H9 (cell line): Measurements from ENCODE around the gene GUK1. TPM values are rescaled to one million over a fixed set of nuclear protein-coding genes. Genes with fewer than 3 reads are reported as not detected.
A peak's percentile ranks its signal among the peaks of the same experiment; 100 is the strongest.

Experiments used
- DNase-seq: peaks from one replicate; pipeline ENCODE4 v3.0.0-alpha.2; 2017
- H2AFZ ChIP-seq: one replicate; pipeline ENCODE4 v1.6.1; 2013; ENCODE audit warnings: mild to moderate bottlenecking, low read length, control low read depth, moderate library complexity
- H2AK5ac ChIP-seq: 2 replicates; pipeline ENCODE4 v1.6.1; 2013; ENCODE audit warnings: low read length, control low read depth, mixed read lengths; ENCODE audit not compliant: insufficient read length
- H2BK120ac ChIP-seq: one replicate; pipeline ENCODE4 v1.6.1; 2013; ENCODE audit warnings: low read depth, mild to moderate bottlenecking, low read length, control low read depth, inconsistent platforms; ENCODE audit not compliant: poor library complexity, severe bottlenecking
- H2BK12ac ChIP-seq: 2 replicates; pipeline ENCODE4 v1.6.1; 2013; ENCODE audit warnings: low read length, control low read depth, mixed read lengths, low read depth; ENCODE audit not compliant: insufficient read length
- H2BK15ac ChIP-seq: 2 replicates; pipeline ENCODE4 v1.6.1; 2013; ENCODE audit warnings: low read depth, low read length, control low read depth
- H2BK20ac ChIP-seq: one replicate; pipeline ENCODE4 v1.6.1; 2013; ENCODE audit warnings: low read depth, mild to moderate bottlenecking, low read length, control low read depth, inconsistent platforms; ENCODE audit not compliant: poor library complexity, severe bottlenecking
- H2BK5ac ChIP-seq: 2 replicates; pipeline ENCODE4 v1.6.1; 2013; ENCODE audit warnings: low read length, control low read depth, mixed read lengths; ENCODE audit not compliant: insufficient read length
- H3K14ac ChIP-seq: 2 replicates; pipeline ENCODE4 v1.6.1; 2013; ENCODE audit warnings: low read length, control low read depth; ENCODE audit not compliant: insufficient read depth
- H3K18ac ChIP-seq: 2 replicates; pipeline ENCODE4 v1.6.1; 2013; ENCODE audit warnings: low read depth, mild to moderate bottlenecking, mixed read lengths, low read length, control low read depth; ENCODE audit not compliant: insufficient read length
- H3K23ac ChIP-seq: 2 replicates; pipeline ENCODE4 v1.6.1; 2013; ENCODE audit warnings: low read length, control low read depth, mixed read lengths, low read depth; ENCODE audit not compliant: insufficient read length
- H3K23me2 ChIP-seq: 2 replicates; pipeline ENCODE4 v1.6.1; 2013; ENCODE audit warnings: low read depth, mild to moderate bottlenecking, mixed read lengths, low read length, control low read depth; ENCODE audit not compliant: insufficient read length, poor library complexity, severe bottlenecking
- H3K27ac ChIP-seq: 2 replicates; pipeline ENCODE4 v1.5.1; 2013; ENCODE audit warnings: low read length, control low read depth, mixed read lengths, low read depth; ENCODE audit not compliant: insufficient read length
- H3K27me3 ChIP-seq: 2 replicates; pipeline ENCODE4 v1.6.1; 2013; ENCODE audit warnings: low read length, control low read depth, inconsistent platforms; ENCODE audit not compliant: insufficient read depth
- H3K4ac ChIP-seq: 2 replicates; pipeline ENCODE4 v1.6.1; 2013; ENCODE audit warnings: low read depth, mild to moderate bottlenecking, control low read depth, inconsistent platforms, low read length, moderate library complexity
- H3K4me1 ChIP-seq: 2 replicates; pipeline ENCODE4 v1.6.1; 2013; ENCODE audit warnings: low read length, control low read depth, inconsistent platforms; ENCODE audit not compliant: insufficient read depth
- H3K4me2 ChIP-seq: 2 replicates; pipeline ENCODE4 v1.6.1; 2013; ENCODE audit warnings: low read length, control low read depth, mixed read lengths; ENCODE audit not compliant: insufficient read length, insufficient read depth
- H3K56ac ChIP-seq: 2 replicates; pipeline ENCODE4 v1.6.1; 2013; ENCODE audit warnings: low read depth, mild to moderate bottlenecking, mixed read lengths, low read length, control low read depth; ENCODE audit not compliant: insufficient read length
- H3K79me1 ChIP-seq: 2 replicates; pipeline ENCODE4 v1.6.1; 2013; ENCODE audit warnings: low read depth, mild to moderate bottlenecking, moderate library complexity, low read length, control low read depth, inconsistent platforms; ENCODE audit not compliant: insufficient read depth, poor library complexity, severe bottlenecking
- H3K79me2 ChIP-seq: 2 replicates; pipeline ENCODE4 v1.6.1; 2013; ENCODE audit warnings: low read length, control low read depth, inconsistent platforms; ENCODE audit not compliant: insufficient read depth
- H3K9ac ChIP-seq: 2 replicates; pipeline ENCODE4 v1.6.1; 2013; ENCODE audit warnings: low read length, control low read depth, mixed read lengths; ENCODE audit not compliant: insufficient read length; ENCODE audit errors: extremely low read depth
- H3K9me3 ChIP-seq: one replicate; pipeline ENCODE4 v1.6.1; 2013; ENCODE audit warnings: low read depth, low read length, inconsistent platforms; ENCODE audit not compliant: control insufficient read depth
- H3T11ph ChIP-seq: one replicate; pipeline ENCODE4 v1.6.1; 2013; ENCODE audit warnings: mild to moderate bottlenecking, low read length, control low read depth, inconsistent platforms
- H4K20me1 ChIP-seq: one replicate; pipeline ENCODE4 v1.6.1; 2013; ENCODE audit not compliant: control insufficient read depth, insufficient read length, insufficient read depth
- H4K5ac ChIP-seq: 2 replicates; pipeline ENCODE4 v1.6.1; 2013; ENCODE audit warnings: low read depth, mild to moderate bottlenecking, mixed read lengths, low read length, control low read depth; ENCODE audit not compliant: insufficient read length
- H4K8ac ChIP-seq: replicated peaks from 2 replicates; pipeline ENCODE4 v1.6.1; 2013; ENCODE audit warnings: low read length, control low read depth, mixed read lengths, low read depth; ENCODE audit not compliant: insufficient read length
- H4K91ac ChIP-seq: 2 replicates; pipeline ENCODE4 v1.6.1; 2013; ENCODE audit warnings: low read depth, mild to moderate bottlenecking, moderate library complexity, mixed read lengths, low read length, control low read depth; ENCODE audit not compliant: insufficient read length
- H3K27ac Mint-ChIP-seq, 3 experiments: 2 replicates in 2 of 3; 3 replicates in 1 of 3; pipeline ENCODE4 v1.8.0; 2020 to 2021; ENCODE audit warnings: mixed read lengths in 3 of 3, mild to moderate bottlenecking in 1 of 3, moderate library complexity in 1 of 3
- H3K27me3 Mint-ChIP-seq: 2 replicates; pipeline ENCODE4 v1.8.0; 2021; ENCODE audit warnings: low read depth, mild to moderate bottlenecking, moderate library complexity, mixed read lengths
- H3K36me3 Mint-ChIP-seq, 3 experiments: 2 replicates in 2 of 3; 3 replicates in 1 of 3; pipeline ENCODE4 v1.8.0; 2020 to 2021; ENCODE audit warnings: low read depth in 3 of 3, mixed read lengths in 3 of 3; ENCODE audit not compliant: insufficient read depth in 1 of 3
- H3K4me1 Mint-ChIP-seq, 2 experiments: 2 replicates each; pipeline ENCODE4 v1.8.0; 2020; ENCODE audit warnings: mixed read lengths in 2 of 2
- H3K4me3 Mint-ChIP-seq, 2 experiments: 2 replicates in 1 of 2; 3 replicates in 1 of 2; pipeline ENCODE4 v1.8.0; 2020 to 2021; ENCODE audit warnings: mild to moderate bottlenecking in 2 of 2, mixed read lengths in 2 of 2, moderate library complexity in 1 of 2
- H3K9me3 Mint-ChIP-seq, 2 experiments: 2 replicates in 1 of 2; 3 replicates in 1 of 2; pipeline ENCODE4 v1.8.0; 2020; ENCODE audit warnings: mild to moderate bottlenecking in 2 of 2, mixed read lengths in 2 of 2, moderate library complexity in 1 of 2
- WGBS: extraction: QIAGEN DNeasy Blood & Tissue Kit; methylation state at CpG from one replicate; pipeline ENCODE4 v1.1.7; 2013; ENCODE audit warnings: missing lambda C conversion rate, low lambda C conversion rate, mixed read lengths; ENCODE audit not compliant: insufficient read length; ENCODE audit errors: extremely low coverage; 5-methylcytosine and 5-hydroxymethylcytosine counted together
- total RNA-seq: library from RNA; stranded (reverse); gene quantifications from 2 replicates; pipeline ENCODE4 v1.2.1, GENCODE V29; 2021
- TF ChIP-seq, protein P1 (sequence below): fragments of 200-600 bp; sonication (generic); conservative IDR thresholded peaks from 3 replicates; pipeline ENCODE4 v1.8.0; 2021; ENCODE audit warnings: antibody characterized with exemption, mild to moderate bottlenecking

The GUK1 gene
- total RNA-seq, 1 experiment from 2014 or later, result 88.2 TPM

DNA sequence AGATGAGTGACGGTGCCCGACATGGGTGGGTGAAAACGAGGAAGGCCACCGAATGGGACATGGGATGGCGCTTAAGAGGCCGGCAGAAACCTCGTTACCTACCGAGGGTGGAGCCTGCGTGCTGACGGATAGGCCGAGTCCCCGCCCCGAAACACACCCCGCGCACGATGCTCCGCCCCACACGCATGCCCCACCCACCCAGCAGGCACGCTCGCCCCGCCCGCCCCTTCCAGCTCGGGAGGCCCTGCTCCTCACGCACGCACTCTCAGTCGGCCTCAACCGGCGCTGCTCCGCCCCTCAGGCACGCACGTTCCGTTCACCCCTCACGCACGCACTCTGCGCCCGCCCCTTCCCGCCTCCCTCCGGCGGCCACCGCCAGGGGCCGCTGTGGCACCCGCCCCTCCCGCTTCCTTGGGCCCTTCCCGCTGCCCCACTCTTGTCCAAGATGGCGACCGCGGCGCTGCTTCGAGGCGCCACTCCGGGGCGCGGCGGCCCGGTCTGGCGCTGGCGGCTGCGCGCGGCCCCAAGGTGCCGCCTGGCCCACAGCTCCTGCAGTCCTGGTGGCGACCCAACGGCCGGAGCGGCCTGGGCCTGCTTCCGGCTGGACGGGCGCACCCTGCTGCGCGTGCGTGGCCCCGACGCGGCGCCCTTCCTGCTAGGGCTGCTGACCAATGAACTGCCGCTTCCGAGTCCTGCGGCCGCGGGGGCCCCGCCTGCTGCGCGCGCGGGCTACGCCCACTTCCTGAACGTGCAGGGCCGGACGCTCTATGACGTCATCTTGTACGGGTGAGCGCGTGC is 25.5 kb downstream of the GUK1 start, which contains the start of gene IBA57:
Gene IBA57, plus strand, starts transcription at position 433 of the 798 bp plus-strand sequence. Its CDS starts 13 bp downstream, at position 446.
- peak; percentile 99 for DNase-seq
- H3K23ac ChIP-seq, result no peak within 1 kb of the TSS
- TF ChIP-seq, protein P1, sequence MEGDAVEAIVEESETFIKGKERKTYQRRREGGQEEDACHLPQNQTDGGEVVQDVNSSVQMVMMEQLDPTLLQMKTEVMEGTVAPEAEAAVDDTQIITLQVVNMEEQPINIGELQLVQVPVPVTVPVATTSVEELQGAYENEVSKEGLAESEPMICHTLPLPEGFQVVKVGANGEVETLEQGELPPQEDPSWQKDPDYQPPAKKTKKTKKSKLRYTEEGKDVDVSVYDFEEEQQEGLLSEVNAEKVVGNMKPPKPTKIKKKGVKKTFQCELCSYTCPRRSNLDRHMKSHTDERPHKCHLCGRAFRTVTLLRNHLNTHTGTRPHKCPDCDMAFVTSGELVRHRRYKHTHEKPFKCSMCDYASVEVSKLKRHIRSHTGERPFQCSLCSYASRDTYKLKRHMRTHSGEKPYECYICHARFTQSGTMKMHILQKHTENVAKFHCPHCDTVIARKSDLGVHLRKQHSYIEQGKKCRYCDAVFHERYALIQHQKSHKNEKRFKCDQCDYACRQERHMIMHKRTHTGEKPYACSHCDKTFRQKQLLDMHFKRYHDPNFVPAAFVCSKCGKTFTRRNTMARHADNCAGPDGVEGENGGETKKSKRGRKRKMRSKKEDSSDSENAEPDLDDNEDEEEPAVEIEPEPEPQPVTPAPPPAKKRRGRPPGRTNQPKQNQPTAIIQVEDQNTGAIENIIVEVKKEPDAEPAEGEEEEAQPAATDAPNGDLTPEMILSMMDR, result peak; percentile 94
- no peaks in the 10 kb centered on the region; the same call in 1 of the 2 replicates for H3K4me1 ChIP-seq
- Mint-ChIP-seq H3K4me1 (peaks cover 15 to 30% of the 10 kb centered on the region in 2 experiments), H3K9me3 (peaks cover 0 to 2% of the 10 kb centered on the region in 2 experiments; a peak in 1 of 5 replicates), H3K27me3 (peaks cover 10% of the 10 kb centered on the region), H3K36me3 (peaks cover 0 to 3% (median 2%) of the 10 kb centered on the region in 3 experiments; a peak in 2 of 7 replicates), H3K4me3 (peak within 1 kb of the TSS; percentile 86 to 88), H3K27ac (peak within 1 kb of the TSS; percentile 90 to 99 (median 99))
- no peak within 1 kb of the TSS for H3K4ac ChIP-seq
- H2BK5ac ChIP-seq, result no peak within 1 kb of the TSS
- peak within 1 kb of the TSS; percentile 45 for H3K4me2 ChIP-seq
- peak within 1 kb of the TSS; percentile 23 for H3K9ac ChIP-seq
- no peak within 1 kb of the TSS for H2BK120ac ChIP-seq
- H2BK15ac ChIP-seq, result no peak within 1 kb of the TSS
- no peaks in the 10 kb centered on the region for H3K27me3 ChIP-seq
- H3K23me2 ChIP-seq, result peaks cover 2% of the 10 kb centered on the region
- no CpG with 5 or more reads among the region's 93 CpGs for WGBS
- no peak within 1 kb of the TSS for H4K91ac ChIP-seq
- no peak within 1 kb of the TSS for H2AK5ac ChIP-seq
- no peaks in the 10 kb centered on the region for H3K79me2 ChIP-seq
- H3K79me1 ChIP-seq, result no peaks in the 10 kb centered on the region
- no peak within 1 kb of the TSS for H2BK12ac ChIP-seq
- no peak within 1 kb of the TSS for H2BK20ac ChIP-seq
- no peaks in the 10 kb centered on the region for H4K20me1 ChIP-seq
- no peak within 1 kb of the TSS for H2AFZ ChIP-seq
- H4K5ac ChIP-seq, result no peak within 1 kb of the TSS
- H3K18ac ChIP-seq, result peak within 1 kb of the TSS; percentile 12
- peak within 1 kb of the TSS; percentile 84 for H3K14ac ChIP-seq
- no peak within 1 kb of the TSS for H4K8ac ChIP-seq
- H3K9me3 ChIP-seq, result no peaks in the 10 kb centered on the region
- no peak within 1 kb of the TSS for H3T11ph ChIP-seq
- no peak within 1 kb of the TSS for H3K27ac ChIP-seq
- H3K56ac ChIP-seq, result no peak within 1 kb of the TSS
